HCT116 (cell line): ENCODE results near the gene PRKCZ. TPM values are rescaled to one million over a fixed set of nuclear protein-coding genes. Genes with fewer than 3 reads are reported as not detected.
A peak's percentile ranks its signal among the peaks of the same experiment; 100 is the strongest.

Experiments
- ATAC-seq: fragments of 200-7000 bp; cut with Tn5 transposase; 2 replicates; pipeline ENCODE4 v1.9.1; 2020; ENCODE audit warnings: mild to moderate bottlenecking, moderate library complexity
- BruUV-seq: library from RNA; stranded (reverse); fragments of 400-500 nt; replicated peaks from 2 replicates; lab custom pipeline; 2021; lab: Mats Ljungman, UMichigan
- CTCF ChIA-PET: fragments of 300-600 bp; sonication (Branson Sonifier 250); formaldehyde crosslinking; loops from one replicate; lab custom pipeline; 2021; ENCODE audit warnings: antibody characterized with exemption; lab: Charles Lee
- POLR2A ChIA-PET: fragments of 300-600, 350-600 bp; sonication (Branson Sonifier 250); formaldehyde crosslinking; loops from one replicate; lab custom pipeline; 2021; ENCODE audit warnings: antibody characterized with exemption; lab: Charles Lee
- RAD21 ChIA-PET, 2 experiments: fragments of 300-600 bp; sonication (Branson Sonifier 250); formaldehyde crosslinking; loops; one replicate each; lab custom pipeline; 2023; ENCODE audit warnings: low total read pairs in 2 of 2; ENCODE audit not compliant: uncharacterized antibody in 2 of 2, unreplicated experiment in 2 of 2, low non-redundant PET in 1 of 2; lab: Charles Lee
- DNase-seq: peaks from one replicate; pipeline ENCODE4 v3.0.0-alpha.2; 2010; ENCODE audit warnings: low read depth, low spot score
- H2AFZ ChIP-seq: fragments of 200-600 bp; shearing (Covaris generic), sonication (generic); 2 replicates; pipeline ENCODE4 v1.6.1; 2017; ENCODE audit warnings: low read depth, mixed run types, mixed read lengths, antibody characterized with exemption, low read length; ENCODE audit not compliant: poor library complexity, severe bottlenecking
- H3K27ac ChIP-seq: 2 replicates; pipeline ENCODE4 v1.5.1; 2012; ENCODE audit warnings: low read depth, low read length
- H3K27me3 ChIP-seq: fragments of 200-600 bp; sonication (generic); 2 replicates; pipeline ENCODE4 v1.6.1; 2016; ENCODE audit warnings: mixed run types, low read length, mixed read lengths; ENCODE audit not compliant: insufficient read depth
- H3K36me3 ChIP-seq, 2 experiments: fragments of 200-500 bp in 1 of 2; fragments of 200-600 bp in 1 of 2; sonication (Bioruptor generic) in 1 of 2; sonication (generic) in 1 of 2; 2 replicates each; pipeline versions ENCODE4 v1.5.1 to v1.6.1; 2014 to 2016; ENCODE audit warnings: low read length in 2 of 2, inconsistent platforms in 1 of 2, mixed read lengths in 1 of 2, mixed run types in 1 of 2; ENCODE audit not compliant: insufficient read depth in 2 of 2, control insufficient read depth in 1 of 2
- H3K4me1 ChIP-seq, 2 experiments: fragments of 200-600 bp in 1 of 2; sonication (generic) in 1 of 2; 2 replicates each; pipeline versions ENCODE4 v1.5.1 to v1.6.1; 2012 to 2017; ENCODE audit warnings: low read length in 2 of 2, inconsistent platforms in 1 of 2, mild to moderate bottlenecking in 1 of 2, mixed read lengths in 1 of 2, mixed run types in 1 of 2, moderate library complexity in 1 of 2; ENCODE audit not compliant: insufficient read depth in 2 of 2, control insufficient read depth in 1 of 2
- H3K4me2 ChIP-seq: fragments of 200-600 bp; sonication (generic); 2 replicates; pipeline ENCODE4 v1.6.1; 2017; ENCODE audit warnings: mixed run types, low read length, mixed read lengths
- H3K4me3 ChIP-seq, 2 experiments: fragments of 200-600 bp in 1 of 2; sonication (generic) in 1 of 2; replicated peaks in 1 of 2; 2 replicates each; pipeline ENCODE4 v1.5.1; 2011 to 2016; ENCODE audit warnings: low read length in 2 of 2, control low read depth in 1 of 2, low read depth in 1 of 2, mild to moderate bottlenecking in 1 of 2, mixed read lengths in 1 of 2, mixed run types in 1 of 2
- H3K79me2 ChIP-seq: fragments of 200-600 bp; sonication (generic); 2 replicates; pipeline ENCODE4 v1.6.1; 2017; ENCODE audit warnings: mild to moderate bottlenecking, mixed run types, low read length, moderate library complexity, mixed read lengths; ENCODE audit not compliant: insufficient read depth
- H3K9ac ChIP-seq: fragments of 200-600 bp; sonication (generic); 2 replicates; pipeline ENCODE4 v1.6.1; 2016; ENCODE audit warnings: low read length, mixed read lengths
- H3K9me2 ChIP-seq: fragments of 200-600 bp; sonication (generic), shearing (Covaris generic); 2 replicates; pipeline ENCODE4 v1.6.1; 2017; ENCODE audit warnings: mixed run types, mild to moderate bottlenecking, moderate library complexity; ENCODE audit not compliant: insufficient read depth
- H3K9me3 ChIP-seq, 2 experiments: fragments of 200-500 bp in 1 of 2; fragments of 200-600 bp in 1 of 2; sonication (Bioruptor generic) in 1 of 2; sonication (generic) in 1 of 2; 2 replicates each; pipeline ENCODE4 v1.6.1; 2014 to 2017; ENCODE audit warnings: low read length in 2 of 2, mixed read lengths in 2 of 2, inconsistent platforms in 1 of 2, low read depth in 1 of 2, mild to moderate bottlenecking in 1 of 2, mixed run types in 1 of 2, moderate library complexity in 1 of 2; ENCODE audit not compliant: control insufficient read depth in 1 of 2, insufficient read depth in 1 of 2
- H4K20me1 ChIP-seq: fragments of 200-600 bp; sonication (generic), shearing (Covaris generic); 2 replicates; pipeline ENCODE4 v1.6.1; 2017; ENCODE audit warnings: mixed run types, mild to moderate bottlenecking, moderate library complexity; ENCODE audit not compliant: insufficient read depth
- CBX3 ChIP-seq: IDR thresholded peaks from 2 replicates; pipeline ENCODE4 v1.6.1; 2012; ENCODE audit warnings: low read depth
- CEBPB ChIP-seq: IDR thresholded peaks from 2 replicates; pipeline ENCODE4 v1.6.1; 2012; ENCODE audit warnings: low read depth
- POLR2AphosphoS5 ChIP-seq: IDR thresholded peaks from 2 replicates; pipeline ENCODE4 v1.6.1; 2011; ENCODE audit warnings: mild to moderate bottlenecking, low read depth, low read length, moderate library complexity
- RAD21 ChIP-seq: IDR thresholded peaks from 2 replicates; pipeline ENCODE4 v1.6.1; 2012; ENCODE audit warnings: low read depth, mild to moderate bottlenecking
- TCF7L2 ChIP-seq: IDR thresholded peaks from 2 replicates; pipeline ENCODE4 v1.7.0; 2011; ENCODE audit warnings: borderline replicate concordance, inconsistent platforms; ENCODE audit not compliant: insufficient read depth, insufficient read length; ENCODE audit errors: extremely low read depth
- ZBTB33 ChIP-seq: IDR thresholded peaks from 2 replicates; pipeline ENCODE4 v1.6.1; 2011; ENCODE audit warnings: mild to moderate bottlenecking, low read length, moderate library complexity; ENCODE audit not compliant: insufficient replicate concordance; ENCODE audit errors: extremely low read depth
- ZFX ChIP-seq: fragments of 450-650 bp; IDR thresholded peaks from 2 replicates; pipeline ENCODE4 v1.6.1; 2017
- ZNF274 ChIP-seq: fragments of 200-500 bp; sonication (Bioruptor generic); IDR thresholded peaks from 2 replicates; pipeline ENCODE4 v1.6.1; 2014; ENCODE audit warnings: mild to moderate bottlenecking, low read depth, low read length, inconsistent platforms
- intact Hi-C: fragments of 100-400 bp; cut with micrococcal nuclease; formaldehyde crosslinking; loops from 2 replicates; pipeline ENCODE4 v1.10.0; 2022
- total RNA-seq: library from RNA; stranded (reverse); gene quantifications from one replicate; pipeline ENCODE4 v1.2.1, GENCODE V29; 2021; ENCODE audit not compliant: unreplicated experiment

Gene PRKCZ
- total RNA-seq, 1 experiment from 2014 or later, result 46.8 TPM

- ATAC-seq (no peak), DNase-seq (no peak)
- no TSS peak for BruUV-seq
- no peaks in the 10 kb centered on the region for H3K9me3 ChIP-seq
- intact Hi-C loops, result no loop called here
- TF ChIP-seq ZNF274, result no peak
- TF ChIP-seq CEBPB, result no peak
- no peak for TF ChIP-seq ZBTB33
- no peaks in the 10 kb centered on the region for H3K9me2 ChIP-seq
- H3K27ac ChIP-seq, result no peak overlapping the region
- H3K79me2 ChIP-seq, result no peaks in the 10 kb centered on the region
- H3K4me3 ChIP-seq, result no peak overlapping the region
- no peak overlapping the region for H2AFZ ChIP-seq
- peaks cover 3 to 27% of the 10 kb centered on the region in 2 experiments; a peak in 3 of 4 replicates for H3K4me1 ChIP-seq
- no peaks in the 10 kb centered on the region for H4K20me1 ChIP-seq
- POLR2A ChIA-PET, result no interaction called here
- no peak overlapping the region for H3K9ac ChIP-seq
- no peak overlapping the region; the same call in 1 of the 2 replicates for H3K4me2 ChIP-seq
- RAD21 ChIA-PET, result no interaction called here
- no peaks in the 10 kb centered on the region for H3K36me3 ChIP-seq
- CTCF ChIA-PET, result interaction anchor here (1.4 kb wide), 1 partner anchor 26 kb away, joined by 4 read pairs; no protein-coding TSS in a partner anchor
- no peaks in the 10 kb centered on the region for H3K27me3 ChIP-seq
Measured at GRCh38 chr1:2018217-2019171, 31.7 kb upstream of the PRKCZ start.

GRCh38 chr1:2019172-2019543 is 31.1 kb upstream of the PRKCZ start, which contains the start of gene GABRD:
Gene GABRD, plus strand, starts transcription at chr1:2019345. Its CDS starts 79 bp downstream, at chr1:2019424.
- H3K36me3 ChIP-seq, result no peaks in the 10 kb centered on the region
- TF ChIP-seq POLR2AphosphoS5 (peak; percentile 45; the same call in 1 of the 2 replicates), CBX3 (no peak), TCF7L2 (no peak), RAD21 (no peak), ZFX (no peak)
- no peaks in the 10 kb centered on the region for H3K9me2 ChIP-seq
- CTCF ChIA-PET, result interaction anchor here (1.4 kb wide), 1 partner anchor 26 kb away, joined by 4 read pairs; no protein-coding TSS in a partner anchor
- ATAC-seq, result peak; percentile 90
- RAD21 ChIA-PET, result no interaction called here
- H3K79me2 ChIP-seq, result no peaks in the 10 kb centered on the region
- H3K4me2 ChIP-seq, result peak within 1 kb of the TSS; percentile 67
- no peaks in the 10 kb centered on the region for H3K9me3 ChIP-seq
- no peak for DNase-seq
- POLR2A ChIA-PET, result no interaction called here
- no peak within 1 kb of the TSS for H3K27ac ChIP-seq
- BruUV-seq, result no TSS peak
- H3K4me3 ChIP-seq, result peak within 1 kb of the TSS; percentile 30 to 50
- H3K4me1 ChIP-seq, result peaks cover 3 to 27% of the 10 kb centered on the region in 2 experiments; a peak in 3 of 4 replicates
- no peaks in the 10 kb centered on the region for H3K27me3 ChIP-seq
- intact Hi-C loops, result no loop called here
- H3K9ac ChIP-seq, result 0 out of 2 replicates have a peak within 1 kb of the TSS, but pooled peaks have one; percentile 27
- H2AFZ ChIP-seq, result no peak within 1 kb of the TSS
- H4K20me1 ChIP-seq, result no peaks in the 10 kb centered on the region
